Muscle layer of duodenum (tissue), 2 donors: ENCODE data around the gene GPR176.
"Not testable (repeated sequence)": the region's sequence is repeated elsewhere in the genome, so short reads cannot be mapped to it uniquely, and the experiment has no call there.

Source experiments
- H3K27ac ChIP-seq: one replicate; pipeline ENCODE4 v1.7.0; 2013; ENCODE audit warnings: mild to moderate bottlenecking, low read length
- H3K27me3 ChIP-seq: one replicate; pipeline ENCODE4 v1.7.0; 2013; ENCODE audit warnings: low read depth, mild to moderate bottlenecking, control low read depth, low read length
- H3K36me3 ChIP-seq, 2 donors: one replicate each; pipeline ENCODE4 v1.7.0; 2013; ENCODE audit warnings: low read length in 2 of 2, control low read depth in 1 of 2, mild to moderate bottlenecking in 1 of 2; ENCODE audit not compliant: insufficient read depth in 2 of 2, control insufficient read depth in 1 of 2
- H3K4me1 ChIP-seq, 2 donors: one replicate each; pipeline ENCODE4 v1.7.0; 2013; ENCODE audit warnings: low read length in 2 of 2, mild to moderate bottlenecking in 2 of 2, control low read depth in 1 of 2, moderate library complexity in 1 of 2; ENCODE audit not compliant: insufficient read depth in 2 of 2, control insufficient read depth in 1 of 2
- H3K4me3 ChIP-seq, 2 donors: one replicate each; pipeline ENCODE4 v1.7.0; 2013; ENCODE audit warnings: low read length in 2 of 2, low read depth in 1 of 2, mild to moderate bottlenecking in 1 of 2
- H3K9me3 ChIP-seq, 2 donors: one replicate each; pipeline ENCODE4 v1.7.0; 2013; ENCODE audit warnings: low read length in 2 of 2, control low read depth in 1 of 2, mild to moderate bottlenecking in 1 of 2; ENCODE audit not compliant: control insufficient read depth in 1 of 2
- donor health status: healthy.

GPR176 gene

DNA sequence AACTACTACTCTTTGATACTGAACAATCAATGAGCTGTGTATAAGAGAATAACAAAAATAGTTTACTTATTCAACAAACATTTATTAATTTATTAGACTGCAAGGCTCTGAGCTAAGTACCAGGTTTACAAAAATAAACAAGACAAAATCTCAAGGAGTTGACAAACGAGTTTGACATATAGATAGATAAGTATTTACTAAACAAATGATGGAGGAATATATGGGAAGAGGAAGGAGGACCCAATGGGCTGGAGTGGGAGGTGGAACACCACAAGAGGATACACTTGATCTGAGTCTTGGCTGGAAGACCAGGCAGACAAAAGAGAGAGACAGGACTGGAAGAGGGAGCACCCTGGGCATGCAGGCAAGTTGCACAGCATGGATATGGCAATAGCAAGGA, 89.9 kb downstream of the GPR176 start:
- Histone ChIP-seq H3K27ac (no peak overlapping the region), H3K9me3 (no peaks in the 10 kb centered on the region), H3K27me3 (no peaks in the 10 kb centered on the region), H3K36me3 (no peaks in the 10 kb centered on the region), H3K4me1 (no peaks in the 10 kb centered on the region), H3K4me3 (no peak overlapping the region)

GRCh38 chr15:39828374-39828931, 91.6 kb downstream of the GPR176 start:
- Histone ChIP-seq H3K4me1 (no peaks in the 10 kb centered on the region), H3K4me3 (no peak overlapping the region), H3K36me3 (no peaks in the 10 kb centered on the region)

DNA sequence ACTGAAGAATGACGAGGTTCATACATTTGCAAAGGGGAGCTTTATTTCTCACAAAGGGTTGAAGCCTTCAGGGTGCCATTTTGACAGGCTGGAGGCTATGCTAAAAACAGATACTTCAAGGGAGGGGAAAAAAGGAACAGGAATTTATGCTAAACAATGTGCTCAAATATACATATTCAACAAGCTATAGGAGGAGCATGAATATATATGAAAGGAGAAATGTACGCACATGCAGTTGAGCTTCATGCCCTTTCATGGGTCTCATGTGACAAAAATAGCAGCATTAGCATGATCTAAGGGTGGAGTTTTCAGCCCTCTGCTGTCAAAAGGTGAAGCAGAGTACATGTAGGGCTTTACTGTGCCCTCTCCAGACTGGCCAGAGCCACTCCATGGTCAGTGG, 93.1 kb downstream of the GPR176 start:
- no peak overlapping the region for H3K27ac ChIP-seq
- H3K27me3 ChIP-seq, result no peaks in the 10 kb centered on the region
- no peaks in the 10 kb centered on the region for H3K9me3 ChIP-seq
- H3K36me3 ChIP-seq, result no peaks in the 10 kb centered on the region
- H3K4me3 ChIP-seq, result no peak overlapping the region
- H3K4me1 ChIP-seq, result no peaks in the 10 kb centered on the region

More at GRCh38 chr15:39828374-39828931, 91.6 kb downstream of the GPR176 start:
- Histone ChIP-seq H3K9me3 (no peaks in the 10 kb centered on the region), H3K27ac (no peak overlapping the region), H3K27me3 (no peaks in the 10 kb centered on the region)

GRCh38 chr15:39823634-39824033, 96.4 kb downstream of the GPR176 start:
- Histone ChIP-seq H3K27ac (no peak overlapping the region), H3K4me3 (no peak overlapping the region), H3K9me3 (no peaks in the 10 kb centered on the region), H3K27me3 (no peaks in the 10 kb centered on the region), H3K36me3 (no peaks in the 10 kb centered on the region), H3K4me1 (no peaks in the 10 kb centered on the region)

- Histone ChIP-seq H3K27ac (no peak overlapping the region), H3K4me3 (no peak overlapping the region), H3K36me3 (no peaks in the 10 kb centered on the region), H3K9me3 (no peaks in the 10 kb centered on the region), H3K27me3 (no peaks in the 10 kb centered on the region), H3K4me1 (no peaks in the 10 kb centered on the region)
These were observed 99.9 kb downstream of the GPR176 start for GRCh38 chr15:39820050-39820602.

GRCh38 chr15:39819533-39819932, 100.5 kb downstream of the GPR176 start:
- Histone ChIP-seq H3K9me3 (no peaks in the 10 kb centered on the region), H3K4me3 (no peak overlapping the region), H3K27ac (no peak overlapping the region), H3K36me3 (no peaks in the 10 kb centered on the region), H3K27me3 (no peaks in the 10 kb centered on the region), H3K4me1 (no peaks in the 10 kb centered on the region)

GRCh38 chr15:39817892-39818291, 102.2 kb downstream of the GPR176 start:
- no peaks in the 10 kb centered on the region for H3K4me1 ChIP-seq
- no peak overlapping the region for H3K27ac ChIP-seq
- no peak overlapping the region for H3K4me3 ChIP-seq
- no peaks in the 10 kb centered on the region for H3K9me3 ChIP-seq
- H3K27me3 ChIP-seq, result no peaks in the 10 kb centered on the region
- no peaks in the 10 kb centered on the region for H3K36me3 ChIP-seq

DNA sequence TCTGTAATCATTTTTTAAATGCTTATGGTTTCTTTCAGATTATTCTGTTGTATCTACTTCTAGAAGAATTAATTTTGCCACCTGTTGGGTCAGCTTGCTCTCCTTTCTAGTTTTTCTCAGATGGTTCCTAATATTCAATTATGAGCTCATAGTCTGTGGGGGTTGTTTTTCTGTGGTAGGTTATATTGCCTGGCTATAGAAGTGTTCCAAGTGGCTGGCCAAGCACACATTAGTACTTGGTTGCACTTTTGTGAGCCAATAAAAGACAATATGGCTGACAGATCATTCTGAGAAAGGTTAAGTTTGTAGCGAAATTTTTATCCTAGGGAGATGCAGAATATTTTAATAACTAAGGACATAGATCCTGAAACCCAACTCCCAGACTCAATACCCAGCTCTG, 105.6 kb downstream of the GPR176 start:
- Histone ChIP-seq H3K4me3 (no peak overlapping the region), H3K9me3 (no peaks in the 10 kb centered on the region), H3K27ac (no peak overlapping the region), H3K36me3 (no peaks in the 10 kb centered on the region), H3K27me3 (no peaks in the 10 kb centered on the region), H3K4me1 (no peaks in the 10 kb centered on the region)

DNA sequence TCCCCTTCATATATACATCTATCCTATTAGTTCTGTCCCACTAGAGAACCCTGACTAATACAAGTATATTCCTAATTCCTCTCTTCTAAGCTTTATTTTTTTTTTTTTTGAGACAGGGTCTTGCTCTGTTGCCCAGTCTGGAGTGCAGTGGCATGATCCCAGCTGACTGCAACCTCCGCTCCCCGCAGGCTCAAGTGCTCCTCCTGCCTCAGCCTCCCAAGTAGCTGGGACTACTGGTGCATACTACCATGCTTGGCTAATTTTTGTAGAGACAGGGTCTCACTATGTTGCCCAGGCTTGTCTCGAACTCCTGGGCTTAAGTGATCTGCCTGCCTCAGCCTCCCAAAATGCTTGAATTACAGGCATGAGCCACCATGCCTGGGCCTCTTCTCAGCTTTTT, 107.4 kb downstream of the GPR176 start:
- H3K36me3 ChIP-seq, H3K9me3 ChIP-seq, H3K27me3 ChIP-seq, H3K27ac ChIP-seq, H3K4me3 ChIP-seq, H3K4me1 ChIP-seq: not testable (repeated sequence)

DNA sequence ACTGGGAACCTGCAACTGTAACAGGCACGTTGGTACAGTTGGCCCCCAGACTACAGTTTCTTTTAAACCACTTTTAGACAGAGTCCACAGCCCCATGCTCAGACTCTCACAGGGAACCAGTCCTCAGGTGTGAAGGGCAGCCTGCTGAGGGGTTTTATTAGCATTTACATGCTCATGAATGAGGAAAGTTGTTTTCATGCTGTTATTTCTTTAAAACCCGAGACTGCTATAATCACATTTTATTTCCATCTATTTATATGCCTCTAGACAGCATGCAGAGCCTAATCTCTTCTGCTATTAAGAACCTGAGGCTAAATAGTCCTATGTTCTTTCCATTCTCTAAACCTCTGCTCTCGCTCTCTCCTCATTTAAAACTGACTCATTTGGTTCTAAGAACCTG, 111.2 kb downstream of the GPR176 start:
- no peak overlapping the region for H3K27ac ChIP-seq
- no peaks in the 10 kb centered on the region for H3K27me3 ChIP-seq
- H3K4me3 ChIP-seq, result no peak overlapping the region
- no peaks in the 10 kb centered on the region for H3K36me3 ChIP-seq
- H3K9me3 ChIP-seq, result no peaks in the 10 kb centered on the region
- H3K4me1 ChIP-seq, result no peaks in the 10 kb centered on the region

- Histone ChIP-seq H3K9me3 (no peaks in the 10 kb centered on the region), H3K27ac (no peak overlapping the region), H3K4me3 (no peak overlapping the region), H3K36me3 (no peaks in the 10 kb centered on the region), H3K4me1 (no peaks in the 10 kb centered on the region), H3K27me3 (no peaks in the 10 kb centered on the region)
These were observed 112.3 kb downstream of the GPR176 start for GRCh38 chr15:39807791-39808190.

- Histone ChIP-seq H3K4me1 (no peaks in the 10 kb centered on the region), H3K27ac (no peak overlapping the region), H3K9me3 (no peaks in the 10 kb centered on the region), H3K4me3 (no peak overlapping the region), H3K27me3 (no peaks in the 10 kb centered on the region), H3K36me3 (peaks cover 0 to 5% of the 10 kb centered on the region in 2 donors)
These were observed 116.0 kb downstream of the GPR176 start for GRCh38 chr15:39804026-39804425.
